Measurements from ENCODE around the gene ASCL3. TPM values are rescaled to one million over a fixed set of nuclear protein-coding genes. Genes with fewer than 3 reads are reported as not detected.

ASCL3 gene
- total RNA-seq, 4 donors from 2014 or later: not detected

DNA sequence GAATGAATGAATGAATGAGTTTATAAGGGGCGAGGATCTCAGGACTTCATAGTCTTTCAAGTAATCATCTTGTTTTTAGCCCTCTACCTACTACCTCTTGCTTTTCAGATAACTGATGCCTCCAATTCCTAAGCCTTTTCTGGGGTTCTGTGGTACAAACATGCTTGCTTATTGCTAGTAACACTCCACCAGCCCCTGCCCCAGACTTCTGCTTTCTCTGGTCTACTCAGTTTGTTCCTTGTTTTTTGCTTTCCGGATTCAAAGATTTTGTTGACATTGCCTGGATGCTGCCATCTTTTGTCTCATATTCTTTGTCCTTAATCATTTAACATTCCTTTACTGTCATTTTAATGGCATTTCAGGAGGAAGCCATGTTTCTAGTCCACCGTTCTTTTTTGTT is 30.3 kb upstream of the ASCL3 start:
- Histone ChIP-seq H3K4me3 (no peak overlapping the region), H3K36me3 (no peaks in the 10 kb centered on the region), H3K4me1 (no peaks in the 10 kb centered on the region), H3K9me3 (no peaks in the 10 kb centered on the region), H3K27ac (no peak overlapping the region), H3K27me3 (no peaks in the 10 kb centered on the region)
- no peak for DNase-seq
- TF ChIP-seq EP300 (IDR thresholded peaks at IDR 0.05; ENCODE audit: low read depth) (no peak), POLR2AphosphoS5 (IDR thresholded peaks at IDR 0.05) (no peak), CTCF (IDR thresholded peaks at IDR 0.05) (no peak), POLR2A (IDR thresholded peaks at IDR 0.05) (no peak)
- in situ Hi-C loops (cut with MboI; ENCODE audit: low pct_ligation_motif_present in 1 of 4, low pct_unique_long_range_greater_than_20kb in 1 of 4, low sequenced_read_pairs in 3 of 4): loop anchor here in 3 of 4 donors (25.0 kb wide), 1 partner anchor 286 kb away; the partner anchor contains the start of genes RPL27A (in 3 of the 3) and TRIM66 (in 3 of the 3)
- WGBS, 2 donors (ENCODE audit: low coverage in 1 of 2): 68 to 84% methylated on average over 3 of the region's 3 CpGs
- intact Hi-C loops (cut with DNase I; ENCODE audit: low total_unique reads): no loop called here

GRCh38 chr11:8971924-8972316 is 29.1 kb upstream of the ASCL3 start:
- WGBS, 2 donors (ENCODE audit: low coverage in 1 of 2): 72 to 82% methylated on average over 1 of the region's 1 CpG
- no peak overlapping the region for H3K4me3 ChIP-seq
- DNase-seq: no peak
- in situ Hi-C loops (cut with MboI; ENCODE audit: low pct_ligation_motif_present in 1 of 4, low pct_unique_long_range_greater_than_20kb in 1 of 4, low sequenced_read_pairs in 3 of 4): loop anchor here in 3 of 4 donors (25.0 kb wide), 1 partner anchor 285 kb away; the partner anchor contains the start of genes RPL27A (in 3 of the 3) and TRIM66 (in 3 of the 3)
- no peaks in the 10 kb centered on the region for H3K9me3 ChIP-seq
- H3K36me3 ChIP-seq: no peaks in the 10 kb centered on the region
- H3K4me1 ChIP-seq: no peaks in the 10 kb centered on the region
- H3K27me3 ChIP-seq: no peaks in the 10 kb centered on the region
- no peak for TF ChIP-seq CTCF (IDR thresholded peaks at IDR 0.05)
- TF ChIP-seq EP300 (IDR thresholded peaks at IDR 0.05; ENCODE audit: low read depth): no peak
- no peak for TF ChIP-seq POLR2AphosphoS5 (IDR thresholded peaks at IDR 0.05)
- intact Hi-C loops (cut with DNase I; ENCODE audit: low total_unique reads): no loop called here
- no peak overlapping the region for H3K27ac ChIP-seq

GRCh38 chr11:8971196-8971923 is 28.5 kb upstream of the ASCL3 start:
- Histone ChIP-seq H3K27ac (no peak overlapping the region), H3K4me3 (no peak overlapping the region), H3K9me3 (no peaks in the 10 kb centered on the region), H3K36me3 (no peaks in the 10 kb centered on the region), H3K27me3 (no peaks in the 10 kb centered on the region), H3K4me1 (no peaks in the 10 kb centered on the region)
- 82 to 85% methylated on average over 2 of the region's 2 CpGs for WGBS, 2 donors (ENCODE audit: low coverage in 1 of 2)
- intact Hi-C loops (cut with DNase I; ENCODE audit: low total_unique reads): no loop called here
- TF ChIP-seq CTCF (IDR thresholded peaks at IDR 0.05): no peak
- TF ChIP-seq POLR2A (IDR thresholded peaks at IDR 0.05): no peak
- TF ChIP-seq EP300 (IDR thresholded peaks at IDR 0.05; ENCODE audit: low read depth): no peak
- no peak for TF ChIP-seq POLR2AphosphoS5 (IDR thresholded peaks at IDR 0.05)
- DNase-seq: no peak
- in situ Hi-C loops (cut with MboI; ENCODE audit: low pct_ligation_motif_present in 1 of 4, low pct_unique_long_range_greater_than_20kb in 1 of 4, low sequenced_read_pairs in 3 of 4): loop anchor here in 3 of 4 donors (25.0 kb wide), 1 partner anchor 284 kb away; the partner anchor contains the start of genes RPL27A (in 3 of the 3) and TRIM66 (in 3 of the 3)

- Histone ChIP-seq H3K27me3 (no peaks in the 10 kb centered on the region), H3K4me3 (no peak overlapping the region), H3K27ac (no peak overlapping the region), H3K4me1 (peaks cover 11 to 21% (median 18%) of the 10 kb centered on the region in 4 donors), H3K36me3 (no peaks in the 10 kb centered on the region), H3K9me3 (no peaks in the 10 kb centered on the region)
- 77 to 85% methylated on average over 8 of the region's 8 CpGs for WGBS, 2 donors (ENCODE audit: low coverage in 1 of 2)
- in situ Hi-C loops (cut with MboI; ENCODE audit: low pct_ligation_motif_present in 1 of 4, low pct_unique_long_range_greater_than_20kb in 1 of 4, low sequenced_read_pairs in 3 of 4): loop anchor here in 3 of 4 donors (25.0 kb wide), 1 partner anchor 280 kb away; the partner anchor contains the start of genes RPL27A (in 3 of the 3) and TRIM66 (in 3 of the 3)
- TF ChIP-seq EP300 (IDR thresholded peaks at IDR 0.05; ENCODE audit: low read depth): no peak
- intact Hi-C loops (cut with DNase I; ENCODE audit: low total_unique reads): no loop called here
- DNase-seq: no peak
Measured at GRCh38 chr11:8967184-8967583, 24.4 kb upstream of the ASCL3 start.
